HepG2 (cell line): ENCODE results near the gene MAP3K5.

Experiments used
- HDAC2 ChIP-seq: sonication (generic); formaldehyde crosslinking; IDR thresholded peaks from 2 replicates; pipeline ENCODE4 v1.4.0; 2020; ENCODE audit warnings: missing genetic modification reagents
- HNRNPK ChIP-seq: fragments of 200-400 bp; formaldehyde crosslinking; IDR thresholded peaks from 2 replicates; pipeline ENCODE4 v1.6.1; 2018; ENCODE audit warnings: low read length, low read depth, moderate library complexity, mild to moderate bottlenecking; ENCODE audit not compliant: poor library complexity, severe bottlenecking
- ZNF354B ChIP-seq: sonication (generic); formaldehyde crosslinking; IDR thresholded peaks from 2 replicates; pipeline ENCODE4 v1.8.0; 2022; ENCODE audit warnings: mild to moderate bottlenecking, missing genetic modification reagents
- ZNF549 ChIP-seq: sonication (generic); formaldehyde crosslinking; IDR thresholded peaks from 2 replicates; pipeline ENCODE4 v1.5.0; 2020; ENCODE audit warnings: missing genetic modification reagents

- no peak for TF ChIP-seq HNRNPK
- no peak for TF ChIP-seq ZNF549
- TF ChIP-seq ZNF354B = no peak
- no peak for TF ChIP-seq HDAC2
Measured at GRCh38 chr6:136625293-136625692, 167.0 kb downstream of the MAP3K5 start.
